CD8-positive, alpha-beta memory T cell (primary cell): ENCODE measurements around the gene AKAP1. TPM values are rescaled to one million over a fixed set of nuclear protein-coding genes. Genes with fewer than 3 reads are reported as not detected.

Source experiments
- CTCF ChIA-PET: fragments of 350-600 bp; sonication (Branson Sonifier 250); formaldehyde crosslinking; loops from one replicate; lab custom pipeline; 2021; ENCODE audit warnings: antibody characterized with exemption; lab: Charles Lee
- POLR2A ChIA-PET: fragments of 350-600 bp; sonication (Branson Sonifier 250); formaldehyde crosslinking; loops from one replicate; lab custom pipeline; 2021; ENCODE audit warnings: antibody characterized with exemption; lab: Charles Lee
- DNase-seq, 5 donors: peaks; one replicate each; pipeline versions ENCODE4 v3.0.0 to v3.0.0-alpha.2; 2020 to 2022; ENCODE audit warnings: mixed read lengths in 1 of 5
- H3K27ac ChIP-seq: one replicate; pipeline ENCODE4 v1.7.0; 2013; ENCODE audit warnings: low read depth, mild to moderate bottlenecking, low read length, moderate library complexity
- H3K27me3 ChIP-seq: 2 replicates; pipeline ENCODE4 v1.7.0; 2013; ENCODE audit warnings: low read length, mild to moderate bottlenecking; ENCODE audit not compliant: insufficient read depth, poor library complexity, severe bottlenecking
- H3K36me3 ChIP-seq: 2 replicates; pipeline ENCODE4 v1.7.0; 2013; ENCODE audit warnings: mild to moderate bottlenecking, low read length, moderate library complexity; ENCODE audit not compliant: insufficient read depth
- H3K4me1 ChIP-seq: 2 replicates; pipeline ENCODE4 v1.7.0; 2013; ENCODE audit warnings: mild to moderate bottlenecking, low read length, moderate library complexity; ENCODE audit not compliant: insufficient read depth
- H3K4me3 ChIP-seq: 2 replicates; pipeline ENCODE4 v1.7.0; 2013; ENCODE audit warnings: mild to moderate bottlenecking, low read length
- H3K9me3 ChIP-seq: 2 replicates; pipeline ENCODE4 v1.7.0; 2013; ENCODE audit warnings: mild to moderate bottlenecking, low read length
- H3K27ac Mint-ChIP-seq, 8 donors: one replicate each; pipeline ENCODE4 v1.8.0; 2020 to 2021; ENCODE audit warnings: mixed read lengths in 8 of 8, mild to moderate bottlenecking in 6 of 8, inconsistent platforms in 3 of 8, moderate library complexity in 3 of 8
- H3K27me3 Mint-ChIP-seq, 2 donors: one replicate each; pipeline ENCODE4 v1.8.0; 2020 to 2021; ENCODE audit warnings: mixed read lengths in 2 of 2, mild to moderate bottlenecking in 1 of 2, moderate library complexity in 1 of 2
- H3K36me3 Mint-ChIP-seq, 3 donors: one replicate each; pipeline ENCODE4 v1.8.0; 2020 to 2021; ENCODE audit warnings: mixed read lengths in 3 of 3, inconsistent platforms in 1 of 3, mild to moderate bottlenecking in 1 of 3
- H3K4me1 Mint-ChIP-seq, 3 donors: one replicate each; pipeline ENCODE4 v1.8.0; 2020 to 2021; ENCODE audit warnings: mixed read lengths in 3 of 3, inconsistent platforms in 1 of 3, mild to moderate bottlenecking in 1 of 3
- H3K4me3 Mint-ChIP-seq, 7 donors: one replicate each; pipeline ENCODE4 v1.8.0; 2020 to 2021; ENCODE audit warnings: mixed read lengths in 7 of 7, mild to moderate bottlenecking in 6 of 7, moderate library complexity in 4 of 7, inconsistent platforms in 2 of 7
- H3K9me3 Mint-ChIP-seq, 5 donors: one replicate each; pipeline ENCODE4 v1.8.0; 2020 to 2022; ENCODE audit warnings: mixed read lengths in 5 of 5, mild to moderate bottlenecking in 3 of 5, moderate library complexity in 2 of 5, inconsistent platforms in 1 of 5
- polyA plus RNA-seq: library from polyadenylated mRNA; unstranded; fragments of 300-500 nt; fragmentation: Illumina TruSeq; gene quantifications from one replicate; pipeline ENCODE4 v1.2.3, GENCODE V29; 2021
- total RNA-seq, 2 experiments: library from RNA; stranded (reverse); gene quantifications; one replicate each; pipeline ENCODE4 v1.2.3, GENCODE V29; 2021

The AKAP1 gene
- total and polyA plus RNA-seq, 3 experiments from 2014 or later, result 22.2 to 49.7 (median 48.2) TPM

GRCh38 chr17:57108671-57109392 is 23.8 kb downstream of the AKAP1 start:
- Histone ChIP-seq H3K4me3 (no peak overlapping the region), H3K4me1 (no peaks in the 10 kb centered on the region), H3K27me3 (no peaks in the 10 kb centered on the region), H3K36me3 (no peaks in the 10 kb centered on the region), H3K9me3 (no peaks in the 10 kb centered on the region), H3K27ac (no peak overlapping the region)
- Mint-ChIP-seq H3K27ac (peak overlapping the region in 1 of 8 donors; percentile 29), H3K9me3 (no peaks in the 10 kb centered on the region), H3K4me1 (peaks cover 2 to 11% (median 6%) of the 10 kb centered on the region in 3 donors), H3K36me3 (peaks cover 0 to 61% (median 7%) of the 10 kb centered on the region in 3 donors), H3K4me3 (no peak overlapping the region), H3K27me3 (no peaks in the 10 kb centered on the region)
- POLR2A ChIA-PET, result no interaction called here
- CTCF ChIA-PET, result interaction anchor here (0.6 to 1.5 kb wide), 2 partner anchors 11 to 20 kb away, joined by 3 to 4 read pairs; no protein-coding TSS in a partner anchor
- DNase-seq, result no peak

DNA sequence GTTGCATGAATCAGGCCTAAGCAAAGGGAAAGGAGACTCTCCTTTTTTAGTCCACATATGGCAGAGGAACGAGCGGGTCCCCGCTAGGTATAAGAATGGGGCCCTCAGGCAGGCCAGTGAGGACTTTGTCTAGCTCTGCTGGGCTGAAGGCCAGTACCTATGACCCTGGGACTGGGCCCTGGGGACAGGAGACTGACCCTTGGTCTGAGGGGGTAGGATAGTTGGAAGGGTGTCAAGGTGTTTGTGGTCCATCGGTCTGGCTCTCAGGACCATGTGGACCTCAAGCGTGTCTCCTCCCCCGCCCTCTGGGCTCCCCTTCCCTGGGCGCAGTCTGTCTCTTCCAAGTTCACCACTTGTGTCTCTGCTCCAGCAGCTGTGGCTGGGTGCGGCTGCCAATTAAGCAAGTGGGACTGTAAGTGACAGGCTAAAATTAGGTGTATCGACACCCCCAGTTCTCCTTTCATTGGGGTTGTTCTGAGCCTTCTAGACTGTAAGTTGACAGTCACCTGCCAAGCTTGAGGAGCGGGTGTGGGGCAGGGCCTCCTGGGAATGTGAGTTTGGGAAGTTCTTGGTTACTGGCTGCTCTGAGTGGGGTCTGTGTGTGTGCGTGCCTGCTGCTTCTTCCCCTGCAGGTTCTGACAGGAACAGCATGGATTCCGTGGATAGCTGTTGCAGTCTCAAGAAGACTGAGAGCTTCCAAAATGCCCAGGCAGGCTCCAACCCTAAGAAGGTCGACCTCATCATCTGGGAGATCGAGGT is 24.5 kb downstream of the AKAP1 start:
- H3K27me3 ChIP-seq, result no peaks in the 10 kb centered on the region
- DNase-seq, result no peak
- peaks cover 0 to 69% (median 7%) of the 10 kb centered on the region in 3 donors for H3K36me3 Mint-ChIP-seq
- H3K4me1 ChIP-seq, result no peaks in the 10 kb centered on the region
- peaks cover 4% of the 10 kb centered on the region for H3K36me3 ChIP-seq
- CTCF ChIA-PET, result interaction anchor here (1.5 kb wide), 1 partner anchor 11 kb away, joined by 4 read pairs; no protein-coding TSS in a partner anchor
- POLR2A ChIA-PET, result no interaction called here
- peaks cover 6 to 7% (median 6%) of the 10 kb centered on the region in 3 donors for H3K4me1 Mint-ChIP-seq
- H3K27me3 Mint-ChIP-seq, result no peaks in the 10 kb centered on the region
- H3K4me3 Mint-ChIP-seq, result no peak overlapping the region
- H3K9me3 Mint-ChIP-seq, result no peaks in the 10 kb centered on the region
- no peaks in the 10 kb centered on the region for H3K9me3 ChIP-seq
- H3K27ac ChIP-seq, result no peak overlapping the region
- H3K27ac Mint-ChIP-seq, result peak overlapping the region in 2 of 8 donors; percentile 18 to 29
- no peak overlapping the region for H3K4me3 ChIP-seq

- H3K27ac Mint-ChIP-seq, result no peak overlapping the region
- Histone ChIP-seq H3K9me3 (no peaks in the 10 kb centered on the region), H3K4me3 (no peak overlapping the region), H3K4me1 (no peaks in the 10 kb centered on the region), H3K36me3 (peaks cover 8% of the 10 kb centered on the region), H3K27me3 (no peaks in the 10 kb centered on the region), H3K27ac (no peak overlapping the region)
- no peak for DNase-seq
- POLR2A ChIA-PET, result no interaction called here
- no peaks in the 10 kb centered on the region for H3K9me3 Mint-ChIP-seq
- CTCF ChIA-PET, result no interaction called here
- no peak overlapping the region for H3K4me3 Mint-ChIP-seq
- H3K36me3 Mint-ChIP-seq, result peaks cover 0 to 66% (median 7%) of the 10 kb centered on the region in 3 donors
- no peaks in the 10 kb centered on the region for H3K27me3 Mint-ChIP-seq
- peaks cover 6% of the 10 kb centered on the region in 3 donors for H3K4me1 Mint-ChIP-seq
Observed at GRCh38 chr17:57110152-57110542, 25.1 kb downstream of the AKAP1 start.

DNA sequence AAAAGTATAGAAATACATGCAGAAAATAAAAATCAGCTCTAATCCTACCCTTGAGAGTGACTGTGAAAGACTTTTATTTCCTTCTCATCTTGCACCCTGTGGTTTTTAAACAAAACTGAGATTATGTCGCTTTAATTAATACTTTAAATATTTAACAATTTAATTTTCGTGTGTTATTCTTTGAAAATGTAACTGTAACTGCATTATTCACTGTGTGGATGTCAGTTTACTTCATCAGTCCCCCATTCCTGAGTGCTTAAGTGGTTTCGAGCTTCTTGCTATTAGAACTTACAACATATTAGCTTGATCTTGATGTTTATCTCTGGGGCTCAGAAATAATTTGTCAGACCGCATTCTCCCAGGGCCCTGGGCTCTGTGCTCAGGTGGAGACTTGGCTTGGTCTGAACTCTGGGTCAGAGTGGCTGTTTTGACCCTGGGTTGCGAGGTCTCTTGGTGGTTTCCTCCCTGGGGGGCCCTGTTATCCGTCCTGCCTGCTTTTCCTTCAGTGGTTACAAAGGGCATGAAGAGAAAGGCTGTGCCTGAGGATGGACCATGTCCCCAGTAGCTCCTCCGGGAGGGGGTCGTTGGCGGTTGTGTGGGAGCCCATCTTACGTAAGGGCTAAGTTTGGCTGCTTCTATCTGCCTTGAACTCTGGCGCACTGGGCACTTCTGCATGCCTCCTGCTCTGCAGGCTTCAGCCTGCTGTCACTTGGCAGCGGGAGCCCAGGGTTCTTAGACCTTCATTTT is 25.7 kb downstream of the AKAP1 start:
- Histone ChIP-seq H3K4me1 (no peaks in the 10 kb centered on the region), H3K36me3 (peaks cover 14% of the 10 kb centered on the region), H3K4me3 (no peak overlapping the region), H3K9me3 (no peaks in the 10 kb centered on the region), H3K27me3 (no peaks in the 10 kb centered on the region), H3K27ac (no peak overlapping the region)
- H3K27me3 Mint-ChIP-seq, result no peaks in the 10 kb centered on the region
- peaks cover 6% of the 10 kb centered on the region in 3 donors for H3K4me1 Mint-ChIP-seq
- ChIA-PET CTCF (no interaction called here), POLR2A (no interaction called here)
- DNase-seq, result no peak
- no peak overlapping the region for H3K4me3 Mint-ChIP-seq
- no peaks in the 10 kb centered on the region for H3K9me3 Mint-ChIP-seq
- H3K27ac Mint-ChIP-seq, result no peak overlapping the region
- peaks cover 0 to 64% (median 6%) of the 10 kb centered on the region in 3 donors for H3K36me3 Mint-ChIP-seq

DNA sequence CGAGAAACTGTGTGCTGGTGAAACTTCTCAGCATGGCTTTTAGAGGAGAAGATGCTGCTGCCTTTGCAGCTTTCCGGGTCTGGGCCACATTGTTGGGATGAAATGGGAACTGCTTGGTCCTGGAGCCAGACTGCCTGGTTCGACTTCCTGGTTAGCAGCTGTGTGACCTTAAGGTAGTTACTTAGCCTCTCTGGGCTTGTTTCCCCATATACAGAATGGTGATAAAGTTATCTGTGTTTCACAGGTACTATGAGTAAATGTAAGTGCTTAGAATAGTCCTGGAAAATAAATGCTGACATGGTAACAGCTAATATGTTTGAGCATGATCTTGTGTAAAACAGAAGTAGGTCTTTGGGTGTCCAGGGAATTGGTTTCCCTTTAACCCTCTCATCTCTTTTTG is 26.3 kb downstream of the AKAP1 start:
- Mint-ChIP-seq H3K4me3 (no peak overlapping the region), H3K4me1 (peaks cover under 1 to 4% (median 1%) of the 10 kb centered on the region in 3 donors), H3K36me3 (peaks cover 5 to 64% (median 6%) of the 10 kb centered on the region in 3 donors), H3K27me3 (no peaks in the 10 kb centered on the region), H3K9me3 (no peaks in the 10 kb centered on the region), H3K27ac (peak overlapping the region in 1 of 8 donors; percentile 29)
- no peak for DNase-seq
- H3K27ac ChIP-seq, result no peak overlapping the region
- POLR2A ChIA-PET, result no interaction called here
- CTCF ChIA-PET, result no interaction called here
- no peaks in the 10 kb centered on the region for H3K9me3 ChIP-seq
- H3K4me1 ChIP-seq, result no peaks in the 10 kb centered on the region
- H3K4me3 ChIP-seq, result no peak overlapping the region
- peaks cover 20% of the 10 kb centered on the region for H3K36me3 ChIP-seq
- no peaks in the 10 kb centered on the region for H3K27me3 ChIP-seq

DNA sequence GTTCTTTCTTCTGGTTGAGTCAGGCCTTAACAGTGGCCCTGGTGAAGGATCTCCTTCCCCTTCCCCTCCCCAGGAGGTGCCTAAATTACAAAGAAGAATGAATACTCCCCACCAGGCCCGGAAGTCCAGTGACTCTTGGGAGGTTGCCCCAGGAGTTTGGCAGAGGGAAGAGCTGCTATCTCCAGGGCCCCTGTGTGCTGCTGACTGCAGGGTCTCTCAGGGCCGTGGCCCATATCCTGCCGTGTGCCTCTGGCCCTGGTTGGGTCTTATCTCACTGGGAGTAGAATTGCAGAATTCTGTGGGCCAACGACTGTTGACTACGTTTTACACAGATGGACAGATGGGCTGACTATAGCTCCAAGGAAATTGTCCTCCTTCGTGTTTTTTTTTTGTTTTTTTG is 28.0 kb downstream of the AKAP1 start:
- no peak overlapping the region for H3K4me3 Mint-ChIP-seq
- H3K4me1 Mint-ChIP-seq, result peaks cover 0 to 4% (median 0%) of the 10 kb centered on the region in 3 donors
- H3K27ac Mint-ChIP-seq, result peak overlapping the region in 1 of 8 donors; percentile 35
- no peaks in the 10 kb centered on the region for H3K27me3 Mint-ChIP-seq
- Histone ChIP-seq H3K27ac (no peak overlapping the region), H3K4me1 (no peaks in the 10 kb centered on the region), H3K27me3 (no peaks in the 10 kb centered on the region), H3K4me3 (no peak overlapping the region), H3K9me3 (no peaks in the 10 kb centered on the region), H3K36me3 (peaks cover 37% of the 10 kb centered on the region)
- ChIA-PET POLR2A (no interaction called here), CTCF (interaction anchor here (1.0 kb wide), 1 partner anchor 130 kb away, joined by 3 read pairs; no protein-coding TSS in a partner anchor)
- H3K9me3 Mint-ChIP-seq, result no peaks in the 10 kb centered on the region
- peaks cover 5 to 72% (median 9%) of the 10 kb centered on the region in 3 donors for H3K36me3 Mint-ChIP-seq
- no peak for DNase-seq

GRCh38 chr17:57113656-57114055 is 28.6 kb downstream of the AKAP1 start:
- Mint-ChIP-seq H3K9me3 (no peaks in the 10 kb centered on the region), H3K36me3 (peaks cover 11 to 79% (median 16%) of the 10 kb centered on the region in 3 donors), H3K4me3 (no peak overlapping the region), H3K4me1 (peaks cover 0 to 4% (median 0%) of the 10 kb centered on the region in 3 donors), H3K27ac (peak overlapping the region in 1 of 8 donors; percentile 51), H3K27me3 (no peaks in the 10 kb centered on the region)
- Histone ChIP-seq H3K4me1 (no peaks in the 10 kb centered on the region), H3K9me3 (no peaks in the 10 kb centered on the region), H3K27ac (no peak overlapping the region), H3K27me3 (no peaks in the 10 kb centered on the region), H3K36me3 (peaks cover 43% of the 10 kb centered on the region), H3K4me3 (no peak overlapping the region)
- ChIA-PET POLR2A (no interaction called here), CTCF (interaction anchor here (0.7 to 1.0 kb wide), 2 partner anchors 130 to 169 kb away, joined by 3 read pairs; no protein-coding TSS in a partner anchor)
- no peak for DNase-seq
